ENCODE data around the gene CHRNG. TPM values are rescaled to one million over a fixed set of nuclear protein-coding genes. Genes with fewer than 3 reads are reported as not detected.
A peak's percentile ranks its signal among the peaks of the same experiment; 100 is the strongest.

The CHRNG gene
- polyA plus RNA-seq, 2 of the 4 experiments (the other 2 are of a cell fraction) = not detected

GRCh38 chr2:232551776-232552175, 12.3 kb downstream of the CHRNG start:
- WGBS (ENCODE audit: missing lambda C conversion rate) = 94% methylated on average over 4 of the region's 4 CpGs

DNA sequence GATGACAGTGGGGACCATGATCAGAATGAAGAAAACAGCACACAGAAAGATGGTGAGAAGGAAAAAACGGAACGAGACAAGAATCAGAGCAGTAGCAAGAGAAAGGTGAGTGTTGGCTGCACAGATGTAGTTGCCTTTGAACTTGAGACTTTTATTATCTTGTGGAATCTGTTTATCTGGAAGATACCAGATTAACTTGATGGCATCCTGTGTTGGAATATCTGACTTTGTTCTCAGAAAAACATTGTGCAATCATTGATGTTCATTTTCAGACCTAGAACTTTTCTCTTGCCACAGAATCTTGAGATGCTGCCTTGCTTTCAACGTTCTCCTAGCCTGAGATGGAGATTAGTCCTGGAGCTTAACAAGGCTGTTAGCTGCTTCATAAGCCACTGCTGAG, 16.9 kb downstream of the CHRNG start:
- ATAC-seq = no peak
- CTCF ChIA-PET = interaction anchor here (0.7 kb wide), 1 partner anchor 17 kb away, joined by 3 read pairs; no protein-coding TSS in a partner anchor

More at GRCh38 chr2:232551776-232552175, 12.3 kb downstream of the CHRNG start:
- Histone ChIP-seq H3K9me3 (no peaks in the 10 kb centered on the region), H3K4me2 (peak overlapping the region; percentile 70), H3K4me1 (peaks cover 5% of the 10 kb centered on the region; the same call in 2 of the 3 replicates), H3K4me3 (peak overlapping the region; percentile 95), H3K27ac (peak overlapping the region in 1 of 2 experiments; percentile 99; a peak in 3 of 6 replicates)
- no peak for ATAC-seq
- FAIRE-seq = no peak
- TF ChIP-seq NR3C1 (IDR thresholded peaks at IDR 0.05) (no peak), FOXS1 (CRISPR knock-in tag; IDR thresholded peaks at IDR 0.05) (no peak), FOSL2 (IDR thresholded peaks at IDR 0.05) (no peak), FOSL2 (CRISPR knock-in tag; IDR thresholded peaks at IDR 0.05) (no peak), CBX2 (IDR thresholded peaks at IDR 0.05; ENCODE audit: borderline replicate concordance, low read depth) (no peak), POLR2AphosphoS2 (conservative IDR thresholded peaks at IDR 0.05; ENCODE audit: low read length) (no peak), HES2 (IDR thresholded peaks at IDR 0.05) (no peak)
- TF ChIP-seq, protein P1, sequence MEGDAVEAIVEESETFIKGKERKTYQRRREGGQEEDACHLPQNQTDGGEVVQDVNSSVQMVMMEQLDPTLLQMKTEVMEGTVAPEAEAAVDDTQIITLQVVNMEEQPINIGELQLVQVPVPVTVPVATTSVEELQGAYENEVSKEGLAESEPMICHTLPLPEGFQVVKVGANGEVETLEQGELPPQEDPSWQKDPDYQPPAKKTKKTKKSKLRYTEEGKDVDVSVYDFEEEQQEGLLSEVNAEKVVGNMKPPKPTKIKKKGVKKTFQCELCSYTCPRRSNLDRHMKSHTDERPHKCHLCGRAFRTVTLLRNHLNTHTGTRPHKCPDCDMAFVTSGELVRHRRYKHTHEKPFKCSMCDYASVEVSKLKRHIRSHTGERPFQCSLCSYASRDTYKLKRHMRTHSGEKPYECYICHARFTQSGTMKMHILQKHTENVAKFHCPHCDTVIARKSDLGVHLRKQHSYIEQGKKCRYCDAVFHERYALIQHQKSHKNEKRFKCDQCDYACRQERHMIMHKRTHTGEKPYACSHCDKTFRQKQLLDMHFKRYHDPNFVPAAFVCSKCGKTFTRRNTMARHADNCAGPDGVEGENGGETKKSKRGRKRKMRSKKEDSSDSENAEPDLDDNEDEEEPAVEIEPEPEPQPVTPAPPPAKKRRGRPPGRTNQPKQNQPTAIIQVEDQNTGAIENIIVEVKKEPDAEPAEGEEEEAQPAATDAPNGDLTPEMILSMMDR (IDR thresholded peaks at IDR 0.05) = no peak
- CTCF ChIA-PET = interaction anchor here (1.1 kb wide), 1 partner anchor 22 kb away, joined by 3 read pairs; no protein-coding TSS in a partner anchor
- POLR2A ChIA-PET = no interaction called here
- DNase-seq (ENCODE audit: low read depth in 1 of 2, low spot score in 1 of 2) = no peak

DNA sequence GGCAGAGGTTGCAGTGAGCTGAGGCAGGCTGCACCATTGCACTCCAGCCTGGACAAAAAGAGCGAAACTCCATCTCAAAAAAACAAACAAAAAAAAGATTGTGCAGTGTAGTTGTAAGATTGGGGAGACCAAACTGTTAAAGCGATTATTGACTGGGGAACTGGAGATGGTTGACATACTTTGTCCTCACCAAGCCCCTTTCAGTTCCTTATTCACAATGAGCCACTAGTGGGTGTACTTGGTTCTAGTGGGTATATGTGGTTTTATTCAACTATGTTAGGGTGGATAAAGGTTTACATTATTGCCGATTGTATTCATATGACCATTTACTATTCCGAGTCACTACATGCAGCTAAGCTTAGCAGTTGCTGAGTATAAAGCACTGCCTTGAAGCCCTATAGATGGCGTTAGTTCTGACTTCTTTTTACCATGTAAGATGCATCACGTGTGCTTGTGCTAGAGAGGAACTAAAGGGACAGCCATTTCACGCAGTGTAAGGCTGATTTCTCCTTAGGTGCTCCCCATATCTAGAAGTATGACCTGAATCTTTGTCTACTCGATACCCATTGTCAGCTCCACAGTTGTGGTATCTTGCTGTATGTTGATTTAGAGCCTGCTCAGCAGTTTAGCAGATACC, 23.1 kb downstream of the CHRNG start:
- FAIRE-seq = no peak
- H3K4me3 ChIP-seq = no peak overlapping the region
- WGBS (ENCODE audit: missing lambda C conversion rate) = 85% methylated on average over 8 of the region's 8 CpGs
- ChIA-PET CTCF (interaction anchor here (0.9 to 1.2 kb wide), 2 partner anchors 9 to 106 kb away, joined by 4 read pairs; no protein-coding TSS in a partner anchor), POLR2A (no interaction called here)
- H3K9me3 ChIP-seq = no peaks in the 10 kb centered on the region
- peaks cover 5% of the 10 kb centered on the region for H3K4me1 ChIP-seq
- TF ChIP-seq CBX8 (IDR thresholded peaks at IDR 0.05) (no peak), ESRRA (IDR thresholded peaks at IDR 0.05; ENCODE audit: borderline replicate concordance, low read length) (no peak), FOSB (CRISPR knock-in tag; IDR thresholded peaks at IDR 0.05) (no peak), NR3C1 (IDR thresholded peaks at IDR 0.05) (no peak), NFE2L2 (conservative IDR thresholded peaks at IDR 0.05; ENCODE audit: low read length) (no peak), MAFK (IDR thresholded peaks at IDR 0.05; ENCODE audit: partially characterized antibody) (peak; percentile 76)
- TF ChIP-seq, protein P1 (IDR thresholded peaks at IDR 0.05) = 0 out of 3 replicates have a peak, but pooled peaks have one; percentile 10
- no peak overlapping the region for H3K27ac ChIP-seq
- DNase-seq (ENCODE audit: low read depth in 1 of 2, low spot score in 1 of 2) = no peak
- no peak overlapping the region for H3K4me2 ChIP-seq
- peak; percentile 68 to 73; a peak in 5 of 6 replicates for ATAC-seq

More for the DNA sequence above, 16.9 kb downstream of the CHRNG start:
- TF ChIP-seq TFCP2L1 (CRISPR knock-in tag; IDR thresholded peaks at IDR 0.05) (no peak), CEBPB (IDR thresholded peaks at IDR 0.05) (0 out of 4 replicates have a peak, but pooled peaks of 1 of the 2 experiments have one; percentile 5), TP53 (CRISPR knock-in tag; IDR thresholded peaks at IDR 0.05) (no peak), BHLHE40 (IDR thresholded peaks at IDR 0.05; ENCODE audit: low read depth, low read length) (no peak)
- no peak overlapping the region for H3K4me3 ChIP-seq
- H3K4me2 ChIP-seq = no peak overlapping the region
- 88% methylated on average over 3 of the region's 3 CpGs for WGBS (ENCODE audit: missing lambda C conversion rate)
- no peak overlapping the region for H3K27ac ChIP-seq
- POLR2A ChIA-PET = no interaction called here
- no peak for FAIRE-seq
- peaks cover 5% of the 10 kb centered on the region; the same call in 2 of the 3 replicates for H3K4me1 ChIP-seq
- DNase-seq (ENCODE audit: low read depth in 1 of 2, low spot score in 1 of 2) = no peak
- H3K9me3 ChIP-seq = no peaks in the 10 kb centered on the region

Data from A549 (cell line).